HG03139 (cell line): ENCODE data around the gene NTMT1.
"Not testable (repeated sequence)": the region's sequence is repeated elsewhere in the genome, so short reads cannot be mapped to it uniquely, and the experiment has no call there.

Source experiments
- ATAC-seq: cut with Tn5 transposase; IDR thresholded peaks from one replicate; pipeline ENCODE4 v1.9.1; 2021; ENCODE audit not compliant: unreplicated experiment

Gene NTMT1

GRCh38 chr9:129649726-129650679 is 24.0 kb downstream of the NTMT1 start:
- ATAC-seq: no peak

GRCh38 chr9:129650680-129651235 is 24.8 kb downstream of the NTMT1 start:
- no peak for ATAC-seq

GRCh38 chr9:129653823-129654553 is 28.0 kb downstream of the NTMT1 start:
- no peak for ATAC-seq

GRCh38 chr9:129654554-129655040 is 28.6 kb downstream of the NTMT1 start:
- no peak for ATAC-seq

- ATAC-seq: no peak
These were observed 29.2 kb downstream of the NTMT1 start for GRCh38 chr9:129655154-129655553.

- ATAC-seq: no peak
These were observed 29.7 kb downstream of the NTMT1 start for GRCh38 chr9:129655696-129656095.

- ATAC-seq: no peak
These were observed 30.9 kb downstream of the NTMT1 start for GRCh38 chr9:129656795-129657390.

- ATAC-seq: no peak
These were observed 35.1 kb downstream of the NTMT1 start for GRCh38 chr9:129661029-129661428.

- not testable (repeated sequence) for ATAC-seq
These were observed 36.3 kb downstream of the NTMT1 start for GRCh38 chr9:129662239-129662638.

- ATAC-seq: no peak
These were observed 38.9 kb downstream of the NTMT1 start for GRCh38 chr9:129664746-129665388.

GRCh38 chr9:129665389-129665775 is 39.4 kb downstream of the NTMT1 start, which contains the start of gene PRRX2:
TSS of gene PRRX2 (plus strand) at chr9:129665647. CDS start at chr9:129665868, 221 bp downstream.
- ATAC-seq: no peak

- no peak for ATAC-seq
These were observed 40.0 kb downstream of the NTMT1 start for GRCh38 chr9:129665814-129666520.

GRCh38 chr9:129666575-129666974 is 40.6 kb downstream of the NTMT1 start:
- no peak for ATAC-seq

GRCh38 chr9:129667378-129667777 is 41.4 kb downstream of the NTMT1 start:
- no peak for ATAC-seq

- ATAC-seq: no peak
These were observed 41.9 kb downstream of the NTMT1 start for GRCh38 chr9:129667850-129668249.

- no peak for ATAC-seq
These were observed 43.3 kb downstream of the NTMT1 start for GRCh38 chr9:129669141-129669718.

GRCh38 chr9:129669946-129670345 is 44.0 kb downstream of the NTMT1 start:
- ATAC-seq: no peak

GRCh38 chr9:129671065-129671464 is 45.1 kb downstream of the NTMT1 start:
- ATAC-seq: no peak

- ATAC-seq: no peak
These were observed 45.6 kb downstream of the NTMT1 start for GRCh38 chr9:129671519-129671918.

GRCh38 chr9:129672702-129673101 is 46.7 kb downstream of the NTMT1 start:
- ATAC-seq: no peak
